HG03135 (cell line): ENCODE results near the gene KCNN4.
"Not testable (repeated sequence)": the region's sequence is repeated elsewhere in the genome, so short reads cannot be mapped to it uniquely, and the experiment has no call there.

Source experiments
- ATAC-seq: cut with Tn5 transposase; IDR thresholded peaks from one replicate; pipeline ENCODE4 v1.9.1; 2021; ENCODE audit warnings: mild to moderate bottlenecking, moderate library complexity; ENCODE audit not compliant: unreplicated experiment

KCNN4 gene

GRCh38 chr19:43775299-43775890, 5.4 kb downstream of the KCNN4 start:
- ATAC-seq = no peak

GRCh38 chr19:43774940-43775258, 5.9 kb downstream of the KCNN4 start:
- ATAC-seq = not testable (repeated sequence)

DNA sequence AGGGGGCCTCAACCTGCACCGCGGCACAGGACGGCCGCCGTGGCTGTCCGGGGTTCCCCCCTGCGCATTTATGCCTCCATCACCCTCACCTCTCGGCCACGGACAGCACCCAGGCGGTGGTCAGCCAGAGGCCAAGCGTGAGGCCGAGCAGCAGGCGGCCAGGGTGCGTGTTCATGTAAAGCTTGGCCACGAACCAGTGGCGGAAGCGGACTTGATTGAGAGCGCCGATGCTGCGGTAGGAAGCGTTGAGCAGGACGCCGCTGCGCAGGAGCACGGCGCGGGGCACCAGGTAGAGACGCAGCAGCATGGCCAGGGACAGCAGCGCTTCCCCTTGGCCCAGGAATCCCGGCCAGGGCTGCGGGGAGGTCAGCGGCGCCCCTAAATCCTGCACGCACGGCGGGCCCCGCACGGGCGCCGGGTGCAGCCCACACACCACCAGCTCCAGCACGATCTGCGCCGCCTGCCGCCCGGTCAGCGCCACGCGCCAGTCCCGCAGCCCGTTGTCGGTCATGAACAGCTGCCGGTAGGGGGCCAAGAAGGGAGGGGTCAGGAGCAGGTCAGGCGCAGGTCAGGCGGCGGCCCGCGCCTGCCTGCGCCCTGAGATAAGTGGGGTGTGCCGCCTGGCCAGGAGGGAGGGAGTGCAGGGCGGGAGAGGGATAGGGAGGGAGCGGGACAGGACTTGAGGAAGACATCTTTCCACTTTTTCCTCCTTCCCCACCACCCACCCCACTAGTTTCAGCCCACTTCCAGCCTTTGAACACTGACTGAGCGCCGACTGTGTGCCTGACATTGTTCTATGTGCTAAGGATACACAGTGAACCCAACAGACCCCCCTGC, 6.5 kb downstream of the KCNN4 start:
- no peak for ATAC-seq

GRCh38 chr19:43773725-43774102, 7.1 kb downstream of the KCNN4 start:
- no peak for ATAC-seq

DNA sequence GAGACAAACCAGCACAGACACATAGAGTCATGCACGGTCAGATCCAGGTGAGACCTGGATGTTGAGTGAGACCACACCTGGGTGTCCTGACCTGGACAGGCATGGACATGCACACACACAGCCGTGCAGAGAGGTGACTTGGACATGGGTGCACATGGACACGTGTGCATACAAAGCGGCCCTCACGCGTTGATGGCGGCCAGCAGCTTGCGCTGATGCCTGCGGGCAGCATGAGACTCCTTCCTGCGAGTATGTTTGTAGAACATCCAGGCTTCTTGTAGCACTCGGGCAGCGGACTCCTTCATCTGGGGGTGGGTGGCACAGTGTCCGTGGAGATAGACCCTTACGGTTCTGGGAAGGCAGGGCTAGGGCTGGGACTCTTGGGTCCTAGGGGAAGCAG, 11.5 kb downstream of the KCNN4 start:
- no peak for ATAC-seq

GRCh38 chr19:43768273-43769050, 12.3 kb downstream of the KCNN4 start:
- no peak for ATAC-seq

GRCh38 chr19:43767818-43768217, 13.0 kb downstream of the KCNN4 start:
- ATAC-seq = no peak

DNA sequence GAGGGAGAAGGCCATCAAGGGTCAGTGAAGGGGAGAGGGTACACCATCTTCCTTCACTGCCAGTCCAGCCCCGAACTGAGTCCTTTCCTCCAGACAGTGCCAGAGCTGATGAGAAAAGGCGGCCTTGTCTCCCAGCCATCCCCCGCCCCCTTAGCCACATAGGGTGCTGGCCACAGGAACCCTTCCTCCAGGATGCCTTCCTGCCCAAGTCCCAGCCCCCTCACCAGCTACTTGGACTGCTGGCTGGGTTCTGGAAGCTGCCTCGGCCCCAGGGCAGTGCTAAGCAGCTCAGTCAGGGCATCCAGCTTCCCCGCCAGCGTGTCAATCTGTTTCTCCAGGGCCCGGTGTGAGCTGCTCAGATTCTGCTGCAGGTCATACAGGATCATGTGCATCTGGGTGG, 13.5 kb downstream of the KCNN4 start:
- no peak for ATAC-seq

DNA sequence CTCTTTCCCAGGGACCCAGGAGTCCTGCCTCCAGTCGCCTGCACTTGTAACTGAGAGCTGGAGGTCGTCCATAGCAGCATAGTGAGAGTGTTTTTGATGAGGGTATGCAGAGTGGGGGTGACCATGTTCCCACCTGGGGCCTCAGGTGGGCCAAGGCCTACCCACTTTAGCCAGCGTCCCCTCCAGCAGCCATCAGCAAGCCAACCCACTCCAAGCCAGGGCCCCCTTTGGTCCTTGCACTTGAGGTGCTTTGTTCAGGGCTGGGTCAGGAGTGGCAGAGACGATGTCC, 14.1 kb downstream of the KCNN4 start:
- no peak for ATAC-seq

DNA sequence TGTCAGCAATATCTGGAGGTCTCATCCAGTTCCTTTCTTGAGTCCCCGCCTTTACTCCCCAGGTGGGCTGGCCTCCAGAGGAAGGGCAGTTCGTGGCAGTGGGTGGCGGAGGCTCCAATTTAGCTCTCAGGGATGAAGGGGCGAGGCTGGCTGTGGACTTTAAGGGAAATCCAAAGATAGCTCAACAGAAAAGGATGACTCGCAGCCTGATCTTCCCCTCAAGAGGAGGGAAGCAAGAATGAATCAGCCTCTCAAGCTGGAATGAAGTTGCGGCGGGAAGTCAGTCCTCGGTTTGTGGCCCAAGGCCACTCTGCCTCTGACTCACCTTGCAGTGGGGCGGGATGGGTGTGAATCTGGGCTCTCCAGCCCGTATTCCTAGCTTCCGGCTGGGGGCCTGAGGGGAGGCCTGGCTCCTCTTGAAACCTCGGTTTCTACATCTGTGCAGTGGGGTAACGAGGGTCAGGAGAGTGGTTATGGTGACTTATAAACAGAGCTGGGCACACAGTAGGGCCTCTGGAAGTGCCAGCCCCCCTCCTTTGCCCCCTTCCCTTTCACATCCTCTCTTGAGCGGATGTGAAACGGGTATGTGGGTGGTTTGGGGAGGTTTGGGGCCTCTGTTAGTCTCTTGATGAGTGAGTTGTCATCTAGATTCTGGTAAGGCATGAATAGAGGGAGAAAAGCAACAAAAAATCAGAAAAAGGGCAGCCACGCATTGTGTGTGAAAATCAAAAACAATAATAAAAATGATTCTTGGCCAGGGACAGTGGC, 15.5 kb downstream of the KCNN4 start:
- ATAC-seq = peak; percentile 71

- ATAC-seq = not testable (repeated sequence)
These were observed 16.1 kb downstream of the KCNN4 start for GRCh38 chr19:43764684-43765083.

GRCh38 chr19:43763473-43763939, 17.3 kb downstream of the KCNN4 start:
- no peak for ATAC-seq

DNA sequence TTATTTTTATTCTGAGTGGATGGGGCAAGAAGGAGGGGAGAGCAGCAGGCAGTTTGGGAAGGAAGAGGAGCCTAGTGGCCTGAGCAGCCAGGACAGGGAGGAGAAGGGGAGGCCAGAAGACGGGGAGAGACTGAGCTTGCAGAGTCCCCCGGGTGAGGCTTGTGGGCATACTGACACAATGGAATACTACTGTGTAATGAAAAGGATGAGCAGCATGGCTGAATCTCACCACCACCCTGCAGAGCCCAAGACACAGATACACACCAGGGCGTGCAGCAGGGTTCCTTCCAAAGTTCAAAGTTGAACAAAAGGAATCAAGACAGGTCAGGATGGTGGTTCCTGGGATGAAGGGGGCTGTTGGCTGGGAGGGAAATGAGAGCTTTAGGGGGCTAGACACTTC, 18.0 kb downstream of the KCNN4 start:
- no peak for ATAC-seq

GRCh38 chr19:43760941-43761340, 19.8 kb downstream of the KCNN4 start:
- ATAC-seq = no peak

DNA sequence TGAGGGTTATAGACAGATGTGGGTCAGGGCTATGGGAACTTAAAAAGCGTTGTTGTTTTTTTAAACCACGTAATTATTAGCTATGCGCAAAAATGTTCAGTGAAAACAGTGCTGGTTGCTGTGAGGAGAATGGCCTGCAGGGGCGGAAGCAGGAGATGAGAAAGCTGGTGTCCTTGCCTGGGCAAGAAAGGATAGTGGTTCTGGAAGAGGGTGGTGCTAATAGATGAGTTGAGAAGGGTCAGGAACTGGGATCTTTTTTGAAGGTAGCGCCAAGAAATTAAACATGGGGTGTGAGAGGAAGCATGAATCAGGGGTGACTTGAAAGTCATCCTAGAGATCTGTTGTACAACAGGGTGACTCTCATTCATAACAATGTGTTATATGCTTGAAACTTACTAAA, 21.3 kb downstream of the KCNN4 start:
- no peak for ATAC-seq

DNA sequence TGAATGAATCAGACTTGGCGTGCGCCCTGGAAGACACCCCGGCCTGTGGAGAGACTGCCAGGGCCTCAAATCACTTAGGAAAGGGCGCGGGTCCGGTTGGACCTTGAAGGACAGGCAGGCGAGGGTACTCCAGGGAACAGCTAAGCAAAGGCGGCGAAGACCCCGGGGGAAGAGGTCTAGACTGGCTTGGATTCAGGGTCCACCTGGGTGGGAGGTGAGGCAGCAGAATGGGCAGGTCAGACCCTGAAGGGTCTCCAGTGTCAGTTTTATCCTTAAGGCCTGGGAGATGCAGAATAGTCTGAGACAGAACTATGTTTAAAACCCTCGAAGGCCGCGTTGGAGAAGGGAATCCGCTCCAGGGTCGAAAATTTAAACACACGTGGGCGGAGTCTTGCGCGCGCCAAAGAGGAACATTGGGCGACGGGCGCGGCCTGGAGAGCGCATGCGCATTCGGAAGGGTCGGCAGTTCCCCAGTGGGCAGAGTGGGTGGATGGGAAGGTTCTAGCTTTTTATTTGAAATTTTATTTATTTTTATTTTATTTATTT, 25.4 kb downstream of the KCNN4 start:
- ATAC-seq = peak; percentile 11

- ATAC-seq = peak; percentile 60
These were observed 26.1 kb downstream of the KCNN4 start, which contains the start of gene SMG9 for GRCh38 chr19:43754503-43755255. Gene SMG9, minus strand, starts transcription at chr19:43754962. Its CDS starts 4,221 bp downstream, at chr19:43750741.

GRCh38 chr19:43754253-43754502, 26.6 kb downstream of the KCNN4 start:
- no peak for ATAC-seq

DNA sequence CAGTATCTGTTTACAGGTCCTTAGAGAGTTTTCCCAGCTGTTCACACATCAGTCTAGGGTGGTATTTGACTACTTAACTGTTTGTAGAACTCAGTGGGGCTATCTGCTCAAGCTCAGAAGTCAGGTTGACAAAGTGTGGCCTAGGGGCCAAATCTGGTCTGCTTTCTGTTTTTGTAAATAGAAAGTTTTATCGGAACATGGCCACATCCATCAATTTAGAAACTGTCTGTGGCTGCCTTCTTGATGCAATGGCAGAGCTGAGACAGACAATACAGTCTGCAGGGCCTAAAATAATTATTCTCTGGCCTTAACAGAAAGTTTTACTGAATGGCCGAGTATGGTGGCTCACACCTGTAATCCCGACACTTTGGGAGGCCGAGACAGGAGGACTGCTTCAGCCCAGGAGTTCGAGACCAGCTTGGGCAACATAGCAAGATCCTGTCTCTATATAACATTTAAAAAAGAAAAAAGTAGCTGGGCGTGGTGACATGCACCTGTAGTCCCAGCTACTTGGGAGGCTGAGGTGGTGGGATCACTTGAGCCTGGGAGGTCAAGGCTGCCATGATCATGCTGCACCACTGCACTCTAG, 28.4 kb downstream of the KCNN4 start:
- no peak for ATAC-seq
